HepG2 (cell line): ENCODE measurements around the gene KHNYN. TPM values are rescaled to one million over a fixed set of nuclear protein-coding genes. Genes with fewer than 3 reads are reported as not detected.
A peak's percentile ranks its signal among the peaks of the same experiment; 100 is the strongest.

Source experiments
- ATF6 ChIP-seq: sonication (generic); formaldehyde crosslinking; conservative IDR thresholded peaks from 2 replicates; pipeline ENCODE4 v1.4.0; 2020; ENCODE audit warnings: missing genetic modification reagents
- BORCS8-MEF2B ChIP-seq: sonication (generic); formaldehyde crosslinking; IDR thresholded peaks from 2 replicates; pipeline ENCODE4 v1.8.0; 2022; ENCODE audit warnings: mild to moderate bottlenecking, missing genetic modification reagents
- CENPX ChIP-seq: sonication (generic); formaldehyde crosslinking; IDR thresholded peaks from 2 replicates; pipeline ENCODE4 v1.9.0; 2021; ENCODE audit warnings: mild to moderate bottlenecking, missing genetic modification reagents, moderate library complexity
- EEA1 ChIP-seq: sonication (generic); formaldehyde crosslinking; IDR thresholded peaks from 2 replicates; pipeline ENCODE4 v1.5.1; 2020; ENCODE audit warnings: mild to moderate bottlenecking, missing genetic modification reagents, borderline replicate concordance
- KLF13 ChIP-seq: sonication (generic); formaldehyde crosslinking; IDR thresholded peaks from 2 replicates; pipeline ENCODE4 v1.4.0; 2020; ENCODE audit warnings: mild to moderate bottlenecking, missing genetic modification reagents
- NFKBIZ ChIP-seq: IDR thresholded peaks from 2 replicates; pipeline ENCODE4 v1.6.1; 2018; ENCODE audit warnings: missing genetic modification reagents, missing compliant biosample characterization
- REXO4 ChIP-seq: sonication (generic); formaldehyde crosslinking; IDR thresholded peaks from 2 replicates; pipeline ENCODE4 v1.8.0; 2022; ENCODE audit warnings: missing genetic modification reagents, mild to moderate bottlenecking, borderline replicate concordance
- SSRP1 ChIP-seq: IDR thresholded peaks from 2 replicates; pipeline ENCODE4 v1.6.1; 2016; ENCODE audit warnings: control low read depth
- ZBTB7A ChIP-seq: sonication (generic); formaldehyde crosslinking; IDR thresholded peaks from 2 replicates; pipeline ENCODE4 v1.8.0; 2022; ENCODE audit warnings: mild to moderate bottlenecking, missing genetic modification reagents
- ZNF441 ChIP-seq: sonication (generic); formaldehyde crosslinking; IDR thresholded peaks from 2 replicates; pipeline ENCODE4 v1.7.0; 2021; ENCODE audit warnings: missing genetic modification reagents, borderline replicate concordance
- ZNF564 ChIP-seq: sonication (generic); formaldehyde crosslinking; IDR thresholded peaks from 2 replicates; pipeline ENCODE4 v1.8.1; 2023; ENCODE audit warnings: mild to moderate bottlenecking, missing genetic modification reagents
- ZNF678 ChIP-seq: sonication (generic); formaldehyde crosslinking; IDR thresholded peaks from 2 replicates; pipeline ENCODE4 v1.4.0; 2020; ENCODE audit warnings: mild to moderate bottlenecking, missing genetic modification reagents
- ZNF761 ChIP-seq: sonication (generic); formaldehyde crosslinking; conservative IDR thresholded peaks from 2 replicates; pipeline ENCODE4 v1.4.0; 2020; ENCODE audit warnings: mild to moderate bottlenecking, missing genetic modification reagents
- ZNF782 ChIP-seq: sonication (generic); formaldehyde crosslinking; IDR thresholded peaks from 2 replicates; pipeline ENCODE4 v1.4.0; 2020; ENCODE audit warnings: missing genetic modification reagents, mild to moderate bottlenecking, borderline replicate concordance
- ZSCAN25 ChIP-seq: sonication (generic); formaldehyde crosslinking; IDR thresholded peaks from 2 replicates; pipeline ENCODE4 v1.8.0; 2022; ENCODE audit warnings: mild to moderate bottlenecking, missing genetic modification reagents
- polyA plus RNA-seq, 8 experiments: library from polyadenylated mRNA; depleted of rRNA in 3 of 8; stranded (reverse) in 7 of 8; unstranded in 1 of 8; fragments of >200 nt; fragmentation: Illumina TruSeq in 4 of 8; extraction: Trizol in 4 of 8; gene quantifications; 2 replicates each; pipeline versions ENCODE4 v1.2.1 to v1.2.3, GENCODE V29; 2011 to 2016; ENCODE audit warnings: low read depth in 4 of 8, missing spikeins in 1 of 8, mixed read lengths in 1 of 8; ENCODE audit not compliant: insufficient read depth in 1 of 8
- total RNA-seq, 5 experiments: library from RNA; depleted of rRNA; stranded (reverse); fragments of >200 nt; fragmentation: Illumina TruSeq; extraction: Trizol; gene quantifications; 2 replicates each; pipeline ENCODE4 v1.2.3, GENCODE V29; 2016; ENCODE audit warnings: low read depth in 1 of 5
- TF ChIP-seq, protein P1 (sequence below): sonication (generic); formaldehyde crosslinking; IDR thresholded peaks from 2 replicates; pipeline ENCODE4 v1.4.0; 2020; ENCODE audit warnings: missing genetic modification reagents
- TF ChIP-seq, protein P2 (sequence below): IDR thresholded peaks from 2 replicates; pipeline ENCODE4 v1.6.1; 2016; ENCODE audit warnings: mild to moderate bottlenecking
- TF ChIP-seq, protein P3 (sequence below): sonication (generic); formaldehyde crosslinking; IDR thresholded peaks from 2 replicates; pipeline ENCODE4 v1.4.0; 2020; ENCODE audit warnings: missing genetic modification reagents, low read depth, mild to moderate bottlenecking, borderline replicate concordance
- TF ChIP-seq, protein P4 (sequence below): sonication (generic); formaldehyde crosslinking; IDR thresholded peaks from 2 replicates; pipeline ENCODE4 v1.4.0; 2020; ENCODE audit warnings: missing genetic modification reagents, borderline replicate concordance

KHNYN gene
- total and polyA plus RNA-seq, 2 of the 13 experiments (the other 11 are each of a cell fraction or from before 2014, with no cell fraction given): 52.8 to 75.7 TPM

GRCh38 chr14:24401810-24402702, 27.7 kb upstream of the KHNYN start (continued):
- TF ChIP-seq, protein P1, sequence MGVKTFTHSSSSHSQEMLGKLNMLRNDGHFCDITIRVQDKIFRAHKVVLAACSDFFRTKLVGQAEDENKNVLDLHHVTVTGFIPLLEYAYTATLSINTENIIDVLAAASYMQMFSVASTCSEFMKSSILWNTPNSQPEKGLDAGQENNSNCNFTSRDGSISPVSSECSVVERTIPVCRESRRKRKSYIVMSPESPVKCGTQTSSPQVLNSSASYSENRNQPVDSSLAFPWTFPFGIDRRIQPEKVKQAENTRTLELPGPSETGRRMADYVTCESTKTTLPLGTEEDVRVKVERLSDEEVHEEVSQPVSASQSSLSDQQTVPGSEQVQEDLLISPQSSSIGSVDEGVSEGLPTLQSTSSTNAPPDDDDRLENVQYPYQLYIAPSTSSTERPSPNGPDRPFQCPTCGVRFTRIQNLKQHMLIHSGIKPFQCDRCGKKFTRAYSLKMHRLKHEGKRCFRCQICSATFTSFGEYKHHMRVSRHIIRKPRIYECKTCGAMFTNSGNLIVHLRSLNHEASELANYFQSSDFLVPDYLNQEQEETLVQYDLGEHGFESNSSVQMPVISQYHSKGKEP (CRISPR knock-in tag): no peak
- TF ChIP-seq ATF6: no peak
- no peak for TF ChIP-seq ZNF761 (CRISPR knock-in tag)
- peak; percentile 55; the same call in 1 of the 2 replicates for TF ChIP-seq ZNF678 (CRISPR knock-in tag)
- TF ChIP-seq NFKBIZ: no peak
- TF ChIP-seq ZNF441 (CRISPR knock-in tag): no peak
- 0 out of 2 replicates have a peak, but pooled peaks have one; percentile 69 for TF ChIP-seq ZNF782 (CRISPR knock-in tag)
- no peak for TF ChIP-seq KLF13 (CRISPR knock-in tag)
- no peak for TF ChIP-seq CENPX (CRISPR knock-in tag)
- TF ChIP-seq, protein P2, sequence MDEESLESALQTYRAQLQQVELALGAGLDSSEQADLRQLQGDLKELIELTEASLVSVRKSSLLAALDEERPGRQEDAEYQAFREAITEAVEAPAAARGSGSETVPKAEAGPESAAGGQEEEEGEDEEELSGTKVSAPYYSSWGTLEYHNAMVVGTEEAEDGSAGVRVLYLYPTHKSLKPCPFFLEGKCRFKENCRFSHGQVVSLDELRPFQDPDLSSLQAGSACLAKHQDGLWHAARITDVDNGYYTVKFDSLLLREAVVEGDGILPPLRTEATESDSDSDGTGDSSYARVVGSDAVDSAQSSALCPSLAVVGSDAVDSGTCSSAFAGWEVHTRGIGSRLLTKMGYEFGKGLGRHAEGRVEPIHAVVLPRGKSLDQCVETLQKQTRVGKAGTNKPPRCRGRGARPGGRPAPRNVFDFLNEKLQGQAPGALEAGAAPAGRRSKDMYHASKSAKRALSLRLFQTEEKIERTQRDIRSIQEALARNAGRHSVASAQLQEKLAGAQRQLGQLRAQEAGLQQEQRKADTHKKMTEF: no peak
- no peak for TF ChIP-seq ZBTB7A (CRISPR knock-in tag)
- TF ChIP-seq SSRP1 (CRISPR knock-in tag): no peak
- 0 out of 2 replicates have a peak, but pooled peaks have one; percentile 16 for TF ChIP-seq BORCS8-MEF2B (CRISPR knock-in tag)
- no peak for TF ChIP-seq EEA1
- no peak for TF ChIP-seq ZNF564 (CRISPR knock-in tag)
- TF ChIP-seq ZSCAN25 (CRISPR knock-in tag): no peak
- no peak for TF ChIP-seq REXO4
- TF ChIP-seq, protein P3, sequence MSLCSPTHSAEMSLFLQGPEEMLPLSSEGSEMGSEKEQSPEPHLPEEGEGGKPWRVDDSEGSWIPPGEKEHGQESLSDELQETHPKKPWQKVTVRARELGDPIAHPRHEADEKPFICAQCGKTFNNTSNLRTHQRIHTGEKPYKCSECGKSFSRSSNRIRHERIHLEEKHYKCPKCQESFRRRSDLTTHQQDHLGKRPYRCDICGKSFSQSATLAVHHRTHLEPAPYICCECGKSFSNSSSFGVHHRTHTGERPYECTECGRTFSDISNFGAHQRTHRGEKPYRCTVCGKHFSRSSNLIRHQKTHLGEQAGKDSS (CRISPR knock-in tag): 0 out of 2 replicates have a peak, but pooled peaks have one; percentile 53
- TF ChIP-seq, protein P4, sequence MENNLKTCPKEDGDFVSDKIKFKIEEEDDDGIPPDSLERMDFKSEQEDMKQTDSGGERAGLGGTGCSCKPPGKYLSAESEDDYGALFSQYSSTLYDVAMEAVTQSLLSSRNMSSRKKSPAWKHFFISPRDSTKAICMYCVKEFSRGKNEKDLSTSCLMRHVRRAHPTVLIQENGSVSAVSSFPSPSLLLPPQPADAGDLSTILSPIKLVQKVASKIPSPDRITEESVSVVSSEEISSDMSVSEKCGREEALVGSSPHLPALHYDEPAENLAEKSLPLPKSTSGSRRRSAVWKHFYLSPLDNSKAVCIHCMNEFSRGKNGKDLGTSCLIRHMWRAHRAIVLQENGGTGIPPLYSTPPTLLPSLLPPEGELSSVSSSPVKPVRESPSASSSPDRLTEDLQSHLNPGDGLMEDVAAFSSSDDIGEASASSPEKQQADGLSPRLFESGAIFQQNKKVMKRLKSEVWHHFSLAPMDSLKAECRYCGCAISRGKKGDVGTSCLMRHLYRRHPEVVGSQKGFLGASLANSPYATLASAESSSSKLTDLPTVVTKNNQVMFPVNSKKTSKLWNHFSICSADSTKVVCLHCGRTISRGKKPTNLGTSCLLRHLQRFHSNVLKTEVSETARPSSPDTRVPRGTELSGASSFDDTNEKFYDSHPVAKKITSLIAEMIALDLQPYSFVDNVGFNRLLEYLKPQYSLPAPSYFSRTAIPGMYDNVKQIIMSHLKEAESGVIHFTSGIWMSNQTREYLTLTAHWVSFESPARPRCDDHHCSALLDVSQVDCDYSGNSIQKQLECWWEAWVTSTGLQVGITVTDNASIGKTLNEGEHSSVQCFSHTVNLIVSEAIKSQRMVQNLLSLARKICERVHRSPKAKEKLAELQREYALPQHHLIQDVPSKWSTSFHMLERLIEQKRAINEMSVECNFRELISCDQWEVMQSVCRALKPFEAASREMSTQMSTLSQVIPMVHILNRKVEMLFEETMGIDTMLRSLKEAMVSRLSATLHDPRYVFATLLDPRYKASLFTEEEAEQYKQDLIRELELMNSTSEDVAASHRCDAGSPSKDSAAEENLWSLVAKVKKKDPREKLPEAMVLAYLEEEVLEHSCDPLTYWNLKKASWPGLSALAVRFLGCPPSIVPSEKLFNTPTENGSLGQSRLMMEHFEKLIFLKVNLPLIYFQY: no peak
